Activated CD8-positive, alpha-beta T cell treated with anti-CD3 and anti-CD28 coated beads, Interleukin-2, amount 10 ng/mL, durations not matched to agents 7 days and 5 days (primary cell): ENCODE data around the gene RPL5. TPM values are rescaled to one million over a fixed set of nuclear protein-coding genes. Genes with fewer than 3 reads are reported as not detected.
A peak's percentile ranks its signal among the peaks of the same experiment; 100 is the strongest.

Experiments
- ATAC-seq: fragments of 150-1000 bp; cut with Tn5 transposase; one replicate; pipeline ENCODE4 v1.10.0; 2021; ENCODE audit warnings: moderate library complexity
- CTCF ChIA-PET: fragments of 350-600 bp; sonication (Branson Sonifier 250); formaldehyde crosslinking; loops from one replicate; lab custom pipeline; 2021; ENCODE audit warnings: antibody characterized with exemption; lab: Charles Lee
- POLR2A ChIA-PET: fragments of 350-600 bp; sonication (Branson Sonifier 250); formaldehyde crosslinking; loops from one replicate; lab custom pipeline; 2021; ENCODE audit warnings: antibody characterized with exemption; lab: Charles Lee
- DNase-seq: peaks from one replicate; pipeline ENCODE4 v3.0.0-alpha.2; 2020
- H3K27ac Mint-ChIP-seq: one replicate; pipeline ENCODE4 v1.8.0; 2021; ENCODE audit warnings: mild to moderate bottlenecking, mixed read lengths
- H3K27me3 Mint-ChIP-seq: one replicate; pipeline ENCODE4 v1.8.0; 2021; ENCODE audit warnings: low read depth, mixed read lengths
- H3K36me3 Mint-ChIP-seq: one replicate; pipeline ENCODE4 v1.8.0; 2021; ENCODE audit warnings: low read depth, mixed read lengths
- H3K4me1 Mint-ChIP-seq: one replicate; pipeline ENCODE4 v1.8.0; 2021; ENCODE audit warnings: low read depth, mixed read lengths
- H3K4me3 Mint-ChIP-seq: one replicate; pipeline ENCODE4 v1.8.0; 2021; ENCODE audit warnings: mild to moderate bottlenecking, mixed read lengths
- H3K9me3 Mint-ChIP-seq: one replicate; pipeline ENCODE4 v1.8.0; 2022; ENCODE audit warnings: mixed read lengths; ENCODE audit not compliant: insufficient read depth
- total RNA-seq, 2 experiments: library from RNA; stranded (reverse); gene quantifications; one replicate each; pipeline ENCODE4 v1.2.3, GENCODE V29; 2021

RPL5 gene
- total RNA-seq, 2 experiments from 2014 or later, result 816 to 821 TPM

DNA sequence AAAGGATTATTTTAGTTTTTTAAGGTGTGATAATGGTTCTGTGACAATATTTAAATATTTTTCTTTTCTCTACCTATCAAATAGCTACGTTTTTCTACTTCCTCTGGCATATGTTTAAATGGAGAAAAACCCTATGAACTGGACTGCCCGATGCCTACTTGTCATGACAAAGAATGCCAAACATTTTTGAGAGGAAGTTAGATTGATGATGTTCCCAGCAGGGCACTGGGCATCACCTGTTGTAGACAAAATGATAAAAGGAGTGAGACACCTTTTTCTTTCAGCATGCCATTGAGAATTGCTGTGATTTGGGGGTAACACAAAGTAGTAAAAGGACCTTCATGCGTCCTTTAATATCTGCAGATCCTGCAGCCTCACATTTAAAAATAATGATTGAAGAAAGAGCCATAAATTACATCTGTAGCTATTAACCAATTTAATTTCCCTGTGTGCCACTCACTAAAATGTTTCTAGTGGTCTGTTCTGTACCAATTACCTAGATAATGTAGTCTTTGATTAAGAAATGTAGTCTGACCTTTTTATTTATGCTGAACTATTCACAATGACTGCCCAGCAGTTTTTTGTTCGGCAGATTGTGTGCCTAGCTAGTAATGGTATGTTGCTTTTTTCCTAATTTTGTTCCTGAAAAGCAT is 47.6 kb downstream of the RPL5 start:
- POLR2A ChIA-PET, result no interaction called here
- H3K27me3 Mint-ChIP-seq, result no peaks in the 10 kb centered on the region
- H3K36me3 Mint-ChIP-seq, result peaks cover 11% of the 10 kb centered on the region
- H3K27ac Mint-ChIP-seq, result no peak overlapping the region
- DNase-seq (no peak), ATAC-seq (no peak)
- CTCF ChIA-PET, result interaction anchor here (1.1 to 5.4 kb wide), 4 partner anchors 20 to 115 kb away, joined by 4 to 44 read pairs (median 5); partner anchors contain the start of gene DIPK1A
- H3K4me3 Mint-ChIP-seq, result no peak overlapping the region
- no peaks in the 10 kb centered on the region for H3K9me3 Mint-ChIP-seq
- peaks cover 43% of the 10 kb centered on the region for H3K4me1 Mint-ChIP-seq

DNA sequence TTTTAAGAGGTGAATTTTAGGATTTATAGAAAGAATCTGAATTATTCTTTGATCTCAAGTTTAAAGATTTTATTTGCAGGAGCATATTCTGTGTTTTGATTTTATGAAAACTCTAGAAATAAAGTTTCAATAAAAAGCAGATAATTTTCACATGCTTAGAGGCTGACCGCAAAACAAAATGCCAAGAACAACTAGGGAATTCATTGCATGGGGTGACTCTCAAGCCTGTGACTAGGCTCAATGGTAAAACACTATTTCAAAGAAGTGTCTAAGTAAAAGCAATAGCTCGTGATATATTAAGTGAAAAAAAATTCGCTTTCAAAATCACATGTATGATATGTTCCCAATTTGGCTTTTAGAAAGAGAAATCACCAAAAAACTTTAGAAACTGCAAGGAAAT is 49.6 kb downstream of the RPL5 start:
- Mint-ChIP-seq H3K4me3 (no peak overlapping the region), H3K4me1 (peaks cover 43% of the 10 kb centered on the region), H3K9me3 (no peaks in the 10 kb centered on the region), H3K27ac (no peak overlapping the region), H3K36me3 (peaks cover 2% of the 10 kb centered on the region), H3K27me3 (no peaks in the 10 kb centered on the region)
- ChIA-PET CTCF (interaction anchor here (0.7 to 2.6 kb wide), 2 partner anchors 23 to 79 kb away, joined by 3 to 15 read pairs; partner anchors contain the start of gene DIPK1A), POLR2A (no interaction called here)
- DNase-seq, result no peak
- ATAC-seq, result no peak

- ATAC-seq, result peak; percentile 88
- DNase-seq, result peak; percentile 56
- peak overlapping the region; percentile 56 for H3K27ac Mint-ChIP-seq
- no peaks in the 10 kb centered on the region for H3K9me3 Mint-ChIP-seq
- peak overlapping the region; percentile 3 for H3K4me3 Mint-ChIP-seq
- H3K27me3 Mint-ChIP-seq, result no peaks in the 10 kb centered on the region
- ChIA-PET CTCF (interaction anchor here (0.7 to 2.6 kb wide), 15 partner anchors 18 to 111 kb away, joined by 3 to 17 read pairs (median 4); partner anchors contain the start of gene DIPK1A), POLR2A (interaction anchor here (1.0 to 1.2 kb wide), 3 partner anchors 47 to 79 kb away, joined by 3 to 5 read pairs (median 3); no protein-coding TSS in a partner anchor)
- peaks cover 2% of the 10 kb centered on the region for H3K36me3 Mint-ChIP-seq
- H3K4me1 Mint-ChIP-seq, result peaks cover 32% of the 10 kb centered on the region
Measured at GRCh38 chr1:92882819-92883218, 51.0 kb downstream of the RPL5 start.

DNA sequence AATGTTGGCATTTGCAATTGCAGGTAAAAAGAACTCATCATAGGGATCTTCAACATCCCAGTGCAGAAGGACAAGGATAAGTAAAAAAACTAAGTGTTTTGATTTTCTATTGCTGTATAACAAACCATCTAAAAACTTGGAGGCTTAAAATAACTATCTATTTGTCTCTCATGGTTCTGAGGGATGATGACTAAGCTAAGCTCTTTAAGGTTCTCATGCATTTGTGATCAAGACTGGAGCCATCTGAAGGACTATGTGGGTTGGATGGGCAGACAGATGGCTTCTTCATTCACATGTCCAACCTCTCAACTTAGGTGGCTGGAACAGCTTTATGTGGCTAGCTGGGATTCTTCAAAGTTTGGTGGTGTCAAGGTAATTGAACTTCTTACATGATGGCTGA is 51.5 kb downstream of the RPL5 start:
- DNase-seq (no peak), ATAC-seq (peak; percentile 42)
- peak overlapping the region; percentile 56 for H3K27ac Mint-ChIP-seq
- no peaks in the 10 kb centered on the region for H3K9me3 Mint-ChIP-seq
- CTCF ChIA-PET, result interaction anchor here (1.0 to 2.6 kb wide), 14 partner anchors 18 to 111 kb away, joined by 3 to 17 read pairs (median 4); partner anchors contain the start of gene DIPK1A
- POLR2A ChIA-PET, result interaction anchor here (1.0 to 1.2 kb wide), 3 partner anchors 46 to 79 kb away, joined by 3 to 5 read pairs (median 3); no protein-coding TSS in a partner anchor
- no peaks in the 10 kb centered on the region for H3K27me3 Mint-ChIP-seq
- peaks cover 2% of the 10 kb centered on the region for H3K36me3 Mint-ChIP-seq
- H3K4me1 Mint-ChIP-seq, result peaks cover 28% of the 10 kb centered on the region
- no peak overlapping the region for H3K4me3 Mint-ChIP-seq

DNA sequence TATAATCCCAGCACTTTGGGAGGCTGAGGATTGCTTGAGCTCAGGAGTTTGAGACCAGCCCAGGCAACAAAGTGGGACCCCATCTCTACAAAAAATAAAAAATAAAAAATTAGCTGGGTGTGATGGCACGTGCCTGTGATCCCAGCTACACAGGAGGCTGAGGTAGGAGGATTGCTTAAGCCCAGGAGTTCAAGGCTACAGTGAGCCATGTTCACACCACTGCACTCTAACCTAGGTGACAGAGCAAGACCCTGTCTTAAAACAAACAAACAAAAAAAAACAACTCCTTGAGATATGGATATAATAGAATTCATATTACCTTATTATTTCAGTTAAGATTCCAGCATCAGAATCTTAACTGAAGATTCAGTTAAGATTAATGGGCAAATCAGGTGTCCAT is 52.4 kb downstream of the RPL5 start:
- ChIA-PET CTCF (interaction anchor here (0.8 to 2.4 kb wide), 6 partner anchors 25 to 110 kb away, joined by 3 to 17 read pairs (median 5); no protein-coding TSS in a partner anchor), POLR2A (interaction anchor here (0.6 to 1.2 kb wide), 2 partner anchors 52 to 461 kb away, joined by 3 read pairs; partner anchors contain the start of gene DR1)
- DNase-seq, result no peak
- Mint-ChIP-seq H3K27me3 (no peaks in the 10 kb centered on the region), H3K4me1 (peaks cover 26% of the 10 kb centered on the region), H3K4me3 (no peak overlapping the region), H3K36me3 (peaks cover 5% of the 10 kb centered on the region), H3K9me3 (peaks cover under 1% of the 10 kb centered on the region), H3K27ac (no peak overlapping the region)
- ATAC-seq, result no peak

GRCh38 chr1:92886886-92887419 is 55.1 kb downstream of the RPL5 start:
- H3K4me3 Mint-ChIP-seq, result no peak overlapping the region
- ChIA-PET POLR2A (no interaction called here), CTCF (interaction anchor here (1.9 to 2.5 kb wide), 2 partner anchors 27 to 107 kb away, joined by 4 to 5 read pairs; no protein-coding TSS in a partner anchor)
- peaks cover 10% of the 10 kb centered on the region for H3K9me3 Mint-ChIP-seq
- no peak overlapping the region for H3K27ac Mint-ChIP-seq
- H3K4me1 Mint-ChIP-seq, result peaks cover 16% of the 10 kb centered on the region
- DNase-seq, result no peak
- peaks cover 13% of the 10 kb centered on the region for H3K36me3 Mint-ChIP-seq
- no peak for ATAC-seq
- H3K27me3 Mint-ChIP-seq, result no peaks in the 10 kb centered on the region

DNA sequence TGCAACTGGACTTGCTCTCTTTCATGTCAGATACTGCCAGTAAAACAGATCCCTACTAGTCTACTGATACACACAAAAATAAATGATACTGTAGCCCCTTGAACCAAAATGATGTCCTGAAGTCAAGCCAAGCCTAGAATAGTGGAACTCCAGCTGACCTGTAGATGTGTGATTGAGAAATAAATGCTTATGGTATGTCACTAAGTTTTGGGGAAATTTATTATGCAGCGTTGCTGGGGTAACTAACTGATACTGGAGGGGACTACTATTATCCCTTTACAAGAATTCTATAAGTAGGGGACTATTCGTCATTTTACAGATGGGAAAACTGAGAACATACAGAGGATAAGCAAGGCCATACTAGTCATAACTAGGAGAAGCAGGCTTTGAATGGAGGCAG is 55.6 kb downstream of the RPL5 start:
- CTCF ChIA-PET, result interaction anchor here (1.9 to 2.5 kb wide), 2 partner anchors 28 to 106 kb away, joined by 4 to 5 read pairs; no protein-coding TSS in a partner anchor
- no peak for ATAC-seq
- Mint-ChIP-seq H3K4me1 (peaks cover 16% of the 10 kb centered on the region), H3K4me3 (no peak overlapping the region), H3K9me3 (peaks cover 10% of the 10 kb centered on the region), H3K27ac (no peak overlapping the region), H3K36me3 (peaks cover 14% of the 10 kb centered on the region), H3K27me3 (no peaks in the 10 kb centered on the region)
- POLR2A ChIA-PET, result no interaction called here
- no peak for DNase-seq

Other genes starting within 250 kb of the RPL5 start
- under 1 TPM; 0.13 to 0.21 TPM for gene EVI5, start 46.9 kb upstream of the RPL5 start, total RNA-seq
- gene DIPK1A, start 129.4 kb downstream of the RPL5 start, total RNA-seq, result 10 to 100 TPM; 13.1 to 14.4 TPM
- 10 to 100 TPM; 56.4 to 63.2 TPM for gene MTF2, start 247.2 kb downstream of the RPL5 start, total RNA-seq